Cerebellar nuclear complex (tissue), 1 donor: ENCODE results near the gene SEMA3A.

ENCODE experiments used
- DNase-seq, 2 experiments: peaks; one replicate each; lab custom pipeline; 2025; lab: John Stamatoyannopoulos, UW

The SEMA3A gene

DNA sequence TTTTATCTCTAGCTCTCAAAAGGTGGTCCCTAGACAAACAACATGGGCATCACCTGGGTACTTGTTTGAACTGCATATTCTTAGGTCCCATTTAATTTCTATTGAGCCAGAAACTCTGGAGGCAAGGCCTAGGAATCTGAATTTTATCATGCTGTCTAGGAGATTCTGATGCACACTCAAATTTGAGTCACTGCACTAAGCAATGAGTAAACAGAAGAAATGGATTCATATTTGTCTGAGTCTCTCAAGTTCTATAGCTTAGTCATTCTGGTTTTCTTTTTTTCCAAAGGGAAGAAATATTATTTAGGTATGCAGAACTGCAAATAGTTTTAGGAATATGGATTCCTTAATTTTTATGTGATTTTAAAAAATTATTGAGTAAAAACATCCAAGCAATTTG lies 185.5 kb downstream of the SEMA3A start:
- no peak for DNase-seq

DNA sequence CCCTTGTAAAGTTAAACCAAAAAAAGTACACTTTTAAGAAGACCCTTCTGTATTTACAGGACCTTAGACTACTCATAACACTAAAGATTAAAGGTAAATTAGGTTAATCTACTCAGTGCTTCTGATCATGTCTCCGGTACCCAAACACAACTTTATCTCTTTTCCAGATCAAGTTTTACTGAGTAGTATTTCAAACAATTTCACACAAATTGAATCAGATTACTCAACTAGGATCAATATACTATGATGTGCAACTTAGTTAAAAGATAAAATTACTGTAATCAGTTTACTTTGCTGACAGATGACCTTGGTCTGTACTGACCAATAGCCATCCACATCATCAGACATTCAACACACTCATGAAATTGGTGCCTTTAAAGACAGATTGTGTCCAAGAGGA lies 191.4 kb downstream of the SEMA3A start:
- no peak for DNase-seq

DNA sequence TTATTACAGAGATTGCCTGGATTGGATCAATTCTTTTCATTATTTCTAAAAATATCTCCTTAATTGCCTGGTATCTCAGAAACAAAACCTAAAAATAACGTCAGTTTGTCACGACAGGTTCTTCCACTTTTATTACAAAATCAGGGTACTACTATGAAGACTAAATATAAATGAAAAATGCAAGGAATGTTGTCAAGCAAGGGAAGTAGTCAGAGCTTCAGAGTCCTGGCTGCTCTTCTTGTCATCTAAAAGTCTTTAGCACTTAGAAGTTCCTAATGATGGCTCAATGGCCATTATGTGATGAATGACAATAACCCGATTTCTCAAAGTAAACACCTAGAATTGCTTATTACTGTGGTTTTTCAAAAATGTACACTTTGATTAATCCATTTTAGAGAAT lies 192.2 kb downstream of the SEMA3A start:
- DNase-seq: no peak

DNA sequence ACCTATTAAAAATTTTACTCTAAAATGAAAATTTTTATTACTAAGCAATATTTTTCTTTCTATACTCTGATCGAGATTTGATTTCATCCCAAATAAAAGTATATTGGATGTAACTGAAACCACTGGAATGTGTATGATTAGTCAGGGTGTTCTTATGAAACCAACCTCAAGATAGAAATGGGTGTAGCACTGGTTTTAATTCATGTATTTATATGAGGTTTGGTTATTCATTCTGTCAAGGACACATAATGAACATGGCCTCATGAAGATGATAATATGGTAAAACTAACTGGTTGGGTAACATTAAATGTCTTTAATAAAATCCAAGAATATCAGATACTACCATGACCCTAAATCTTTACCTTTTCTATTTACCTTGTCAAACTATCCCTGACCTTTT lies 197.7 kb downstream of the SEMA3A start:
- DNase-seq: no peak

GRCh38 chr7:83987764-83988163 lies 206.8 kb downstream of the SEMA3A start:
- DNase-seq: no peak

DNA sequence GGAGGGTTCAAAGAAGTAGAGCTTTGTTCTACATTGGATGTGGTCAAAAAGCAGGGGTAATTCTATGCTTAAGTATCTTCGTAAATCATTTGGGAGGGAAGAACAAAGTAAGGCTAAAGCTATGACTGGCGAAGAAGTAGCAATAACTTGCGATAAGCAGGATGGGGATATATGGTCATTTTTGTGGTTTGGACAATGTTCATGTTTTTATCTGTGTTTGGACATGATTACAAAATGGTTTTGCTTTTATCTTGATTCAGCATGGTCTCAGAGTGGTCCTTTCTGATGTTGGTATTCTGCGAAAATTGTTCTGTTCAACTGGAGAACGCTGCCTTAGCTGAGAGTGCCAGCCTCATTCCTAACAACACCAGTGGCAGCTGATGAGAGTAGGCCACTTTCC lies 208.8 kb downstream of the SEMA3A start:
- DNase-seq: no peak

- DNase-seq: no peak
Observed at GRCh38 chr7:83984591-83984990, 210.0 kb downstream of the SEMA3A start.

DNA sequence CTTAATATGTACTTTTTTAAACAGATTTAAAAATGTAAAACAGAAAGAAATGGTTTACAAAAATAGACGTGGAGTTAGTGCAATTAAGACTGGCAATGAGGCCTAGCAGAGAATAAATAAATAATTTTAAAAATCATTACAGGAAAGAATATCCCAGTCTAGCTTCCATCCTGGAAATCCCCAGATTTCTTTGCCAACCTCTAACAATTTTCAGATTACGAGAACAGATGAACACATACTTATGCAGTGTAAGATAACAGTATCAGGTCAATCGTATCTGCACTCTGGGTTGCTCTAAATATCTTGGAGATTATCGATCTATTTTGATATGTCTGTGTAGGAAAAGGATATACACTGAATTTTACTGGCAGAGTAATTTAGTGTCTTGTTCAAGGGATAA lies 210.5 kb downstream of the SEMA3A start:
- no peak for DNase-seq

DNA sequence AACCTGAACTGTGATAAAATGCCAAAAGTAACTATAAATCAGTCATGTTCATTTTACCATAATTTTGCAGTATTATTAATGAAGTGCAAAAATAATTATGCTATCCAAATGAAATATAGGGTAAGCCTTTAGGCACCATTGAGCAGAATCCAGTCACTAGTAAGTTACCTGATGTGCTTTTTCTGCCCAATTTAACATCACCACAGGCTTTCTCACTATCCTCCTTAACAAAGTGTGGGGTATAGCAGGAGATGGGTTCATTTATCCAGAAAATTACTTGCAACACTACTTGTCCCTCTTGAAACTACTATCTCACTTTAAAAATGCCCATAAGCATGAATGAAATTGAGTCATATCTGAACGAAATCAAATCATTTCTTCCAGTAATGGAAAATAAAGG lies 211.0 kb downstream of the SEMA3A start:
- DNase-seq: no peak

- no peak for DNase-seq
Observed at GRCh38 chr7:83976302-83976701, 218.3 kb downstream of the SEMA3A start.

DNA sequence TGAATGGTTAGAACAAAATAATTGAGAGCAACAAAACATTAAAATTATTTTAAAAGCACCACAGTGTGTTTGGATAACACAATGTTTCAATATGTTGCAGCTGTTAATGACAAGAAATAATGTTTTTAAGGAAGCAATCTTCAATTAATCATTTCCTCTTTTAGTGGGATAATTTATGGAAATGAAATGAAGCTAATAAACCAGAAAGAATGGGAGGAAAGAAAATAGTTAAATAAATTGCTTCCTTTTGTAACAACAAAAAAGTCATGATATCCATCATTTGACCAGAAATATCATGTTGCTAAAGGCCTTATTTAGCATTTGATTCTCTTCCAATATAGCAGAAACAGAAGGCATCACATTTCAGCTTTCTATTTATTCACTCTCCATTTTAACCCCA lies 224.5 kb downstream of the SEMA3A start:
- DNase-seq: no peak

- no peak for DNase-seq
Observed at GRCh38 chr7:83964318-83964717, 230.3 kb downstream of the SEMA3A start.

GRCh38 chr7:83957333-83957732 lies 237.3 kb downstream of the SEMA3A start:
- DNase-seq: no peak

DNA sequence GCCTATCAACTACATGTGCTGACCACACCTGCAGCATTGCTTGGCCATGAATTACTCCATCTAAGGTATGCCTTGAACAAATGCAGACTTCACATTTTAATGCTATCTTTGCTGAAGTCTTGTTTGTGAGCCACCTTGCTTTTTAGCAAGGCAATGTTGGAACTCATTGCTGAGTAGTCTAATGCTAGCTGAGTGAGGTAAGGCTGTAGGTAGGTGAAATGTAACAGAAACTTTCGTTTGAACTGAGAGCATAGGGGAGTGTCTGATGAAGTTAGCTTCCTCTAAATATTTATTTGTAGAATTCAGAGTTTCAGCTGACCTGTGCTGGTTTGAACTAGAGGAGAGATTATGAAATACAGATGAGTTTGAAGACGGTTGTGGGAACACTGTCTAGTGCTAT lies 238.5 kb downstream of the SEMA3A start:
- no peak for DNase-seq

- no peak for DNase-seq
Observed at GRCh38 chr7:83952236-83952635, 242.4 kb downstream of the SEMA3A start.

GRCh38 chr7:83947260-83947659 lies 247.3 kb downstream of the SEMA3A start:
- no peak for DNase-seq

GRCh38 chr7:83946801-83947200 lies 247.8 kb downstream of the SEMA3A start:
- DNase-seq: no peak

DNA sequence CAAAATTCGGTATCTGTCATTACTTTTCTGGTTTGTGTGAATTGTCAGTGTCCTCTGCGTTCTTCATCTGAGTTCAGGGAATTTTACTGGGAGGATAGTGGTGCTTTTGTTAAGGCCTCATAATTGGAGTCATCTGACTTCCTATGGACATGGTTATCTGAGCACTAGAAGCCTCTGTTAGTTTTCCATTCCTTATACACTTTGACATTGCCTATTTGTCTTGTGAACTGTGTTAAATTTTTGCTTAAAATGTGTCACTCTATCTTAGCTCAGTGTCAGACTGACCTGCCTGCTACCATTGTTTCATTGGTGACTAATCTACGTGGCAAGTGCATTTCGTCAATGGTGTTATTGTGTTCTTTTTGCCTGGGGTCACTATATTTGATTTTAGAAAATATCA lies 253.3 kb downstream of the SEMA3A start:
- no peak for DNase-seq

DNA sequence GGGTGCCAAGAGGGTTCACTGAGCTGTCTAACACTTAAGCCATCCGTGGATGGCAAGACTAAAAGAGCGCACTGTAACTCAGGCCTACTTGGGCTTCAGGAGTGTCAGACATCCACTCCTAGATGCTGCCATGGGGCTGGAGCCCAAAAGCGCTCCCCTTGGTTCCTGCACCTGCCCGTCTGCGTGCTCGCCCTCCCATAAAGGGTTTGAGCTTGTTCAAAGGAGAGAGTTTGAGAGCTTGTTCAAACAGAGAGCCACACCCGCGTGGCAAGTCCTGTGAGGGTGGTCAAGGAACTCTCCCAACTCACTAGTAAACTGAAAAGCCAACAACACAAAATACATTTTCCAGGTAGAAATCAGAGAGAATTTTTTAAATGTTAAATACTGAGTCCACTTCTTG lies 256.7 kb downstream of the SEMA3A start:
- no peak for DNase-seq

DNA sequence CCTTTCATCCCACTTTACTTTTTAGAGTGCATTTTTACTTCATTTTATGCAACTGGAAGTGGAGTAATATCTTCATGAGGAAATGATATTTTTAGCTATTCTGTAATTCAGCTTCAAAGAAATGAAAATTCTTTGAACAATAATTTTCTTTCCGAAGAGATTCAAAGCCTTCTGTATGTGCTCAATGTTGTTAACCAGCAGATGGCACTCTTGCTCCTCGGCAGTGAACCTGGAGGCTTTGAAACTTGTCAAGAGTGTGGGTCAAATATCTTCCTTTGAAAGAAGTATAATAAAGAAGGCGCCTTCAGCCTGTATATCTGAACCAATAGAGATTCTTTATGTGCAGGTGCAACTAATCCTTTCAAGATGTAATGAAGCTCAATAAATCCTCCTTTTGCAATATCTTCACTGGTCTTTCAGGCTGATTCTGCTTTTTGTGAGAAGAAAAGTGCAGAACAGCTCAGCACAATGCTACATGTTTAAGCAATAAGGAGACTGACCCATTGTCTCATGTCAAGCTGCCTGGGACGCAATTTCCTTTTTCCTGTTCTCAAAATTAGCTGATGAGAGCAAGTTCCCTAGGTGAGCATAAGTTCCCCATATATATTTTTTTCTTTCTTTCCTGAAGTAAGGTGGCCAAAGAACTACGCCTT lies 258.4 kb downstream of the SEMA3A start:
- DNase-seq: no peak

DNA sequence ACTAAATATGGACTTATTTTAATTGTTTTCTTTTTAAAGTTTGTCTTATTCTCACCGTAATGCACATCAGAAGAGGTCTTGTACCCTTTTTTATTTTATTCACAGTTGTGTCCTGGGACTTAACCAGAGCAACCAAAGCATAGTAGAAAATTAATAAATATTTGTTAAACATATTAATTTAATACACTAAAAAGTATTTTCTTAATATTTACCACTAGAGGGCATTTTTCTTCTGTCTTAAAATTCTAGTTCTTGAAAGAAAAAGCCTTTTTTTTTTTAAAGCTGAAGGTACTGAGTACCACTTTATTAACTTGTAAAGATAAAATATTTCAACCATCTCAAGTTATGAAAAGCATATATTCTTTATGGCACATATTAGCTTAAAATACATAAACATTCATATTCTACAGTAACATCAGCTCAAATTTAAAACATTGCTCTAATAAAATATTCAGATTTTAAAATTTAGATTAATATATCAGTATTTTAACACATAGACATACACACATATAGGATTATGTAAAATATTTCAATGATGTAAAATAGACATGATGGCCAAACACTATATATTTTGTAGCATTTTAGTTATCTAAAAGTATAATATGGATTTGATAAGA lies 260.4 kb downstream of the SEMA3A start:
- DNase-seq: no peak

DNA sequence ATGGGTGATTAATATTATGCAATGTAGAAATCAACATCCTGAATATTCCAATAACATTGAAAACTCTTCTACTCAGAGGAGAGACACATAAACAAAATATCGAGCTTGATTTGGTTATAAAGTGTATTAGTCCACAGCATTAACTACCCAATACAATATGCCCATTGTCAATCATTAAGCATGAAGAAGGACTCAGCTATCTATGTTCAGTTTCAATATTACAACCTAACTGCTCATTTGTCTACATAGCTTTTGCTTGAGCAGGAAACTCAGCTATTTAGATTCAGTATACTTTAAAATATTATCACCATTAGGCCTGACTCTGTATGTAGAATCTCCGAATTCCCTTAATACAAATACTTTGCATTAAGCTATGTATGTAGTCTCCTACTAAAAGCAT lies 262.6 kb downstream of the SEMA3A start:
- DNase-seq: no peak

- DNase-seq: no peak
Observed at GRCh38 chr7:83930262-83930661, 264.3 kb downstream of the SEMA3A start.

DNA sequence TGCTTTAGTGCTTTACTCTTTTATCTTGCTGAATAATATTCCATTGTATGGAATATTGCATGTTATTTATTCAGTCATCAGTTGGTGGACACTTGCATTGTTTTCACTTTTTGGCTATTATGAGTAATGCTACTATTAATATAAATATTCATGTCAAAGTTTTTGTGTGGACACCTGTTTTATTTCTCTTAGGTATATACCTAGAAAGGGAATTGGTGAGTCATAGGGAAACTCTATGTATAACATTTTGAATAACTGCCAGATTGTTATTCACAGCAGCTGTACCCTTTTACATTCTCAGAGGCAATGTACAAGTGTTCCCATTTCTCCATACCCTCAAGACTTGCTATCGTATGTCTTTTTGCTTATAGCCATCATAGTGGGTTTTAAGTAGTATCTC lies 268.7 kb downstream of the SEMA3A start:
- no peak for DNase-seq
